ENCODE results near the gene SPEG.

DNA sequence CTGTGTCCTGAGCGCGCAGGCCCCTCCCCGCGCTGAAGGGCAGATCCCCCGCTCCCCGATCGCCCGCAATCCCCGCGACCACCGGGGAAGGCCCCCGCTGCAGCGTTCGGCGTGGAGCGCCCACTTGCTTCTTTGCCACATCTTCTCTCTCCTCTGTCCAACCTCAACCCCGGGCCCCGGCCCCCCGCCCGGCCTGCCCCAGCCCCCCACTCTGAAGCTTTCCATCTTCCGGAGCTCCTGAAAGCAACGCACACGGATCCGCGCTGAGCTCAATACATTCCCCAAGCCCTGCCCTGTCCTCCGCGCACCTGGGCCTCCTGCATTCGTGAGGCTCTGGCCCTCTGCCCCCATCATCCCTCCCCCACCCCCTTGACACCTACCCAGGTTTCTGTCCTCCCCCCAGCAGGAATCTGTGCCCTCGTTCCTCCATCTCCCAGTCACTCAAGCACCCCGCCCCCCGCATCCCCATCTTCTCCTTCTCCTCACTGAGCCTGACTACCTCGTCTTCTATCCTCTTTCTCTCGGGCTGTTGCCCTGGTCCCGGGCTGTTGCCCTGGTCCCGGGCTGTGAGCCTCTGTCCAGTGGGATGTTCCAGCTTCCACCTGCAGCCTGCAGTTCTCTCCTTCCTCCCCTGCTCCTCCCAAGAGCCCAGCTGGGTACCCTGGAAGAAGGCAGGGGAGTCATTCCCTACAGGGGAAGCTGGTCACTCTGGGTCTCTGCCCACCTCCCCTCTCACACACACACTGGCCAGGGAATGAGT lies 7.8 kb downstream of the SPEG start:
- no peak for TF ChIP-seq CTCF (IDR thresholded peaks at IDR 0.05; ENCODE audit: insufficient read depth, low read length)
- TF ChIP-seq GABPA (IDR thresholded peaks at IDR 0.05; ENCODE audit: low read depth): no peak
- TF ChIP-seq POLR2AphosphoS5 (IDR thresholded peaks at IDR 0.05; ENCODE audit: low read depth): no peak
- TF ChIP-seq, protein P1, sequence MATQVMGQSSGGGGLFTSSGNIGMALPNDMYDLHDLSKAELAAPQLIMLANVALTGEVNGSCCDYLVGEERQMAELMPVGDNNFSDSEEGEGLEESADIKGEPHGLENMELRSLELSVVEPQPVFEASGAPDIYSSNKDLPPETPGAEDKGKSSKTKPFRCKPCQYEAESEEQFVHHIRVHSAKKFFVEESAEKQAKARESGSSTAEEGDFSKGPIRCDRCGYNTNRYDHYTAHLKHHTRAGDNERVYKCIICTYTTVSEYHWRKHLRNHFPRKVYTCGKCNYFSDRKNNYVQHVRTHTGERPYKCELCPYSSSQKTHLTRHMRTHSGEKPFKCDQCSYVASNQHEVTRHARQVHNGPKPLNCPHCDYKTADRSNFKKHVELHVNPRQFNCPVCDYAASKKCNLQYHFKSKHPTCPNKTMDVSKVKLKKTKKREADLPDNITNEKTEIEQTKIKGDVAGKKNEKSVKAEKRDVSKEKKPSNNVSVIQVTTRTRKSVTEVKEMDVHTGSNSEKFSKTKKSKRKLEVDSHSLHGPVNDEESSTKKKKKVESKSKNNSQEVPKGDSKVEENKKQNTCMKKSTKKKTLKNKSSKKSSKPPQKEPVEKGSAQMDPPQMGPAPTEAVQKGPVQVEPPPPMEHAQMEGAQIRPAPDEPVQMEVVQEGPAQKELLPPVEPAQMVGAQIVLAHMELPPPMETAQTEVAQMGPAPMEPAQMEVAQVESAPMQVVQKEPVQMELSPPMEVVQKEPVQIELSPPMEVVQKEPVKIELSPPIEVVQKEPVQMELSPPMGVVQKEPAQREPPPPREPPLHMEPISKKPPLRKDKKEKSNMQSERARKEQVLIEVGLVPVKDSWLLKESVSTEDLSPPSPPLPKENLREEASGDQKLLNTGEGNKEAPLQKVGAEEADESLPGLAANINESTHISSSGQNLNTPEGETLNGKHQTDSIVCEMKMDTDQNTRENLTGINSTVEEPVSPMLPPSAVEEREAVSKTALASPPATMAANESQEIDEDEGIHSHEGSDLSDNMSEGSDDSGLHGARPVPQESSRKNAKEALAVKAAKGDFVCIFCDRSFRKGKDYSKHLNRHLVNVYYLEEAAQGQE (IDR thresholded peaks at IDR 0.05; ENCODE audit: insufficient replicate concordance, low read depth): no peak
